B cell (primary cell): Measurements from ENCODE around the gene UFSP1.

Experiments used
- CTCF ChIP-seq: fragments of 200-600 bp; IDR thresholded peaks from one replicate; pipeline ENCODE4 v1.8.0; 2022; ENCODE audit warnings: antibody characterized with exemption, mild to moderate bottlenecking
- EZH2 ChIP-seq: IDR thresholded peaks from 2 replicates; pipeline ENCODE4 v1.6.1; 2012; ENCODE audit warnings: borderline replicate concordance, low read depth, mild to moderate bottlenecking, moderate library complexity, low read length; ENCODE audit not compliant: insufficient read depth, poor library complexity, severe bottlenecking

- no peak for TF ChIP-seq CTCF
- no peak for TF ChIP-seq EZH2
These were observed 44.2 kb upstream of the UFSP1 start for GRCh38 chr7:100933734-100934133.
